Stimulated activated CD8-positive, alpha-beta memory T cell treated with anti-CD3 and anti-CD28 coated beads, Interleukin-12 subunit alpha, Interleukin-12 subunit beta, amount 100 ng/mL, for 1 hour (primary cell): ENCODE results near the gene BAZ1A.
A peak's percentile ranks its signal among the peaks of the same experiment; 100 is the strongest.
"Not testable (repeated sequence)": the region's sequence is repeated elsewhere in the genome, so short reads cannot be mapped to it uniquely, and the experiment has no call there.

ENCODE experiments used
- DNase-seq: peaks from one replicate; pipeline ENCODE4 v3.0.0-alpha.2; 2020; ENCODE audit warnings: low read depth

Gene BAZ1A

GRCh38 chr14:34857689-34858449, 17.3 kb downstream of the BAZ1A start:
- peak; percentile 8 for DNase-seq

DNA sequence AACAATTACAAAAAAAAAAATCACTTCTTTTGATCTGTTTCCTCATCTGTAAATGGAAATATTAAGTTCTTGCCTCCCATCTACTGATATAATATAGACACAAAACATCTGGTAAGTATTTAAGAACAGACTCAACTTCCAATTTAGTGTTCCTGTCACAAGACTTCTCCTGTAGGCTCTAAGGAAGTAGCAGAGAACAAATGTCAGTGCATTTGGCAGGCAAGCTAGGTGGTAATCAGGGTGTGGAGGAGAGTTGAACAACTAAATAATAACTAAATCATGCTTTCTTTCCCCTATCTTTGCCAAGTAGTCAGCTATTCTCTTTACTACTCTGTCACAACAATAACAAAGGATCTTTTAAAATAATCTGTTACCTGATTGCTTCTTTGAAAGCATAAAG, 22.1 kb downstream of the BAZ1A start:
- DNase-seq: no peak

DNA sequence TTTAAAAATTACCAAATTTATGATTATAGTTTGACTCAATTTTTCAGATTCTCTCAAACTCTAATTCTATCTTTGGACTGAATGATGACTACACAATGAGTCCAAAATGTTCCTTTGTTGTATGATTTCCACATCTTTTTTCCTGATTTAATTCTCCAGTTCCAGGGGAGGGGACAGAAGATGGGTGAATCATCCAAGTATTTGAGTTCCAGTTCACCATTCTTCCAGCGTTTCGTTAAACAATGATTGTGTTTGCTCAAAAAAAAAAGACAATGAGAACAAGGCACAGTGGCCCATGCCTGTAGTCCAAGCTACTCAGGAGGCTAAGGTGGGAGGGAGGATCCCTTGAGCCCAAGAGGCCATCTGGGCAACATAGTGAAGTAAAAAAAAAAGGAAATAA, 23.8 kb downstream of the BAZ1A start:
- DNase-seq: no peak

- no peak for DNase-seq
These were observed 29.3 kb downstream of the BAZ1A start for GRCh38 chr14:34845869-34846268.

DNA sequence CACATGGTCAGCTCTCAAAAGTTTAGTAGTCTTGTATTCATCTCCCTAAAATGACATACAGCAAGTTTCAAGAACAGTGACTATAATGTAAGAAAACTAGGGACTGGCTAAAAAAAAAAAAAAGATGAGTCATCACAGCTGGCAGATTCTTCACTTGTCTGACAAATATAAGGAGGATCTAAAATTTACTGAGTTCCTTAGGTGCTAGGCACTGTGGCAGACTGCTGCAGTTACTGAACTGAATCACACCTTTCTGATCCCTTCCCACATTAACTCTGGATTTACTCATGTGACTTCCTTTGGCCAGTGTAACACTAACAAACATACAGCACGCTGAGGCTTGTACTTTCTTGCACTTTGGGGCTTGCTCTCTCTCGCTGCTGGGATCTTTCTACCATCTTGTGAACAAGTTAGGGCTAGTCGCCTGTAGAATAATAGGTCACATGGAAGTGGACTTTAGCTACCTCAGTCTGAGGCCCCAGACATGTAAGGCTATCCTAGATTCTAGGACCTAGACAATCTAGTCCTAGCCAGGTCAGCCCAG, 32.1 kb downstream of the BAZ1A start:
- DNase-seq: no peak

DNA sequence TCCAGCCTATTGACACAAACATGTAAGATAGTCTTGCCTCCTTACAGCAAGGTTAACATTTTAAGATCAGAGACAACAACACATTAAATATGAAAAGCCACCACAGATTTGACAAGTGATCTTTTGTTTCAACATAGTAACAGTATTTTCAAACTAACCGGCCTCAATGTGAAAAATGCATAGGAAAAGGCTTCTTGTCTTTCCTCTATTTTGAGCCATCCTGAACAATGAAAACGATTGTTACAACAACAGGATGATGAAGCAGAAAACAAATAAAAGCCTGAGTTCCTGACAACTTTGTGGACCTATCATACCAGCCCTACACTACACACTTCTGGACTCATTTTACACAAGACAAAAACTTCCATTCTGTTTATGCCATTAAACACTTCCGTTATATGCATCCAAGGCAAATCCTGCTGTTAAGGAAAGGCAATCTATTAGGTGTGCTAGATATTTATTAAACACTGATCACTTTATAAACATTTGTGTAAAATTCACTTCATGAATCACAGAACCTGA, 37.3 kb downstream of the BAZ1A start:
- no peak for DNase-seq

DNA sequence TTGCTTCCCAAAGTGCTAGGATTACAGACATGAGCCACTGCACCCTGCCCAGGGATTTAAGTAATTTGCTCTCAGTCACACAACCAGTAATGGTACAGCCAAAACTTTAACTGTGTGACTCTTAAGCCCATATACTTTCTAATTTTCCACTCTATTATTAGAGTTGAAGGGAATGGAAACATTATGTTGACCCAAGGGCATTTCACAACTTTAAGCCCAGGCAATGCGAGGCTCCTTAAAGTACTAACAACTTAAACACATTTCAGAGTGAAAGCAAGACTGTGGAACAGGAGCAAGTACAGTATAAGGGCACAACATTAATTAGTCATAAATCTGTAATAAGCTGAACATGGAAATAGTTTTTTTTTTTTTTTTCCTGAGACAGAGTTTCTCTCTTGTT, 39.8 kb downstream of the BAZ1A start:
- no peak for DNase-seq

GRCh38 chr14:34833549-34834523, 41.3 kb downstream of the BAZ1A start:
- no peak for DNase-seq

DNA sequence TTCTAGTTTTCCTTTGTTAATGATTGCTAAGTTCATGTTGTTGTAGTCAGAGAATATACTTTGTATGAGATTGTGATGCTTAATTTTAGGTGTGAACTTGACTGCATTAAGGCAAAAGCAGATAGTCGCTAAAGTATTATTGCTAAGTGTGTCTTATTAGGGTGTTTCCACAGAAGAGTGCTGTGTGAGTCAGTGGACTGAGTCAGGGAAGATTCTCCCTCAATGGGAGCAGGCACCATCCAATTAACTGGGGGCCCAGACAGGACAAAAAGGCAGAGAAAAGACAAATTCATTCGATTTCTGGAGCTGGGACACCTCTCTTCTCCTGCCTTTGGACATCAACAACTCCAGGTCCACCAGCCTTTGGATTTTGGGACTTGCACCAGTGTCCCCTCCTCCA, 48.5 kb downstream of the BAZ1A start:
- no peak for DNase-seq

DNA sequence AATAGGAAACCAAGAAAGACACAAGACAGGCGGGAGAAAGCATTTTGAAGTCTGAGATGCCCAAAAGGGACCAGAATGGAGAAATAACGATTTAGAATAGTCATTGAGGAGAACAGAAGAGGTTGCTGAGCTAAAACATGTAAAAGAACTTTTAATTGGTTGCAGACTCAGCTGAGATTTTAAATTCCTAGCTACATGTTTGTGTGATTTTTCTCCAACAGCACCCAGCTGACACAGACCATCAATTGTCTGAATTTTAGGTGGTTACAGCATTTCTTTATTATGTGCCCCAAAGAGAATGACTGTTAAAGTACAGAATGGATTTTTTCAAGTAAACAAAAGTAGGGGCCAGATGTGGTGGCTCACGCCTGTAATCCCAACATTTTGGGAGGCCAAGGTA, 50.3 kb downstream of the BAZ1A start:
- no peak for DNase-seq

DNA sequence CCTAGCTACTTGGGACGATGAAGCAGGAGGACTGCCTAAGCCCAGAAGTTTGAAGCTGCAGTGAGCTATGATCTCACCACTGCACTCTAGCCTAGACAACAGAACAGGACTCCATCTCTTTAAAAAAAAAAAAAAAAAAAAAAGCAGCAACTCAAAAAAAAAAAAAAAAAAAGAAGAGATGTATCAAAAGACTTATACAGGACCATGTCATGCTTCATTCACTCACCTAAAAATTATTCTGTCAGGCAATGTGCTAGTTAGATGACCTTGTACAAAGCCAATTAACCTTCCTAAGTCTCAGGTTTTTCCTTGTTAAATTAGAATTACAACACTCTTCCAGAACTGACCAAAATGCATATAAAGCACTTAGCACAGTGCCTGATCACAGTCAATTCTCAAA, 50.9 kb downstream of the BAZ1A start:
- DNase-seq: no peak

- DNase-seq: no peak
These were observed 57.4 kb downstream of the BAZ1A start for GRCh38 chr14:34817768-34818167.

DNA sequence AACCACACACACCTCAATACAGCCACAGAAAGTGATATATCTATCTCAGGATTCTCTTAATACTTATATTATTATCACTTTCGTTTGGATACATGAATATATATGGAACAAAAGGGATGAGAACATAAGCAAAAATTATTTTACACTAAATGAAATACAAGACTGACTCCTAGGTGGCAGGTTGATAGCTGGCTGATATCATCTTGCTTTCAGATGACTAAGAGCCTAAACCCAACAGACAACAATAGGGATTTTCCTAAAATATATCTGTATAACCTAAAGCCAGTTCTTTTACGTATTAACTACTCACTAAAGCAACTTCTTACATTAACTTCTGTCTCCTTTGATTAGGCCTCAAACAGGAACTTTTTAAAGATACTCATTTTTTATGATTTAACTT, 65.1 kb downstream of the BAZ1A start:
- DNase-seq: no peak

DNA sequence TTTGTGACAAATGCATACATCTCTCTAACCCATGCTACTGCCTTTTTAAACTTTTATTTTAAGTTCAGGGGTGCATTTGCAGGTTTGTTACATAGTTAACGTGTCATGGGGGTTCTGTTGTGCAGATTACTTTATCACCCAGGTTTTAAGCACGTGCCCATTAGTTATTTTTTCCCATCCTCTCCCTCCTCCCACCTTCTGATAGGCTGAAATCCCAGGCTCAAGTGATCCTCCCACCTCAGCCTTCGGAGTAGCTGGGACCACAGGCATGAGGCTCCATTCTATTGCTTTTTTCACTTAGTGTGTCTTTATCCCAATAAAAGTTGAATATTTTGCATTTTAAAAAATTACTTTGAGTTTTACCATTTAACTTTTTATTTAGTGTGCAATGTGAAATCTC, 68.9 kb downstream of the BAZ1A start:
- no peak for DNase-seq

- DNase-seq: no peak
These were observed 70.2 kb downstream of the BAZ1A start for GRCh38 chr14:34804933-34805332.

- not testable (repeated sequence) for DNase-seq
These were observed 76.3 kb downstream of the BAZ1A start for GRCh38 chr14:34798861-34799260.

DNA sequence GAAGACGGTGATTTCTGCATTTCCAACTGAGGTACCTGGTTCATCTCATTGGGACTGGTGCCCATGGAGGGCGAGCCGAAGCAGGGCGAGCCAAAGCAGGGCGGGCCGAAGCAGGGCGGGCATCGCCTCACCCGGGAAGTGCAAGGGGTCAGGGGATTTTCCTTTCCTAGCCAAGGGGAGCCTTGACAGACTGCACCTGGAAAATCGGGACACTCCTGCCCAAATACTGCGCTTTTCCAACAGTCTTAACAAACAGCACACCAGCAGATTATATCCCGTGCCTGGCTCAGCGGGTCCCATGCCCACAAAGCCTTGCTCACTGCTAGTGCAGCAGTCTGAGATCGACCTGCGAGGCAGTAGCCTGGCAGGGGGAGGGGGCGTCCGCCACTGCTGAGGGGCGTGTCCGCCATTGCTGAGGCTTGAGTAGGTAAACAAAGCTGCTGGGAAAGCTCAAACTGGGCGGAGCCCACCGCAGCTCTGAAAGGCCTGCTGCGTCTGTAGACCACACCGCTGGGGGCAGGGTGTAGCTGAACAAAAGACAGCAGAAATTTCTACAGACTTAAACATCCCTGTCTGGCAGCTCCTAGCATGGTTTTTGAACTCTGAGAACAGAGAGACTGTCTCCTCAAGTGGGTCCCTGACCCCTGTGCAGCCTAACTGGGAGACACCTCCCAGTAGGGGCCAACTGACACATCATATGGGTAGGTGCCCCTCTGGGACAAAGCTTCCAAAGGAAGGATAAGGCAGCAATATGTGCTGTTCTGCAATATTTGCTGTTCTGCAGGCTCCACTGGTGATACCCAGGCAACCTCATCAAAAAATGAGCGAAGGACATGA, 77.2 kb downstream of the BAZ1A start:
- no peak for DNase-seq

- DNase-seq: no peak
These were observed 78.3 kb downstream of the BAZ1A start for GRCh38 chr14:34796902-34797301.

GRCh38 chr14:34794941-34795340, 80.2 kb downstream of the BAZ1A start:
- no peak for DNase-seq

DNA sequence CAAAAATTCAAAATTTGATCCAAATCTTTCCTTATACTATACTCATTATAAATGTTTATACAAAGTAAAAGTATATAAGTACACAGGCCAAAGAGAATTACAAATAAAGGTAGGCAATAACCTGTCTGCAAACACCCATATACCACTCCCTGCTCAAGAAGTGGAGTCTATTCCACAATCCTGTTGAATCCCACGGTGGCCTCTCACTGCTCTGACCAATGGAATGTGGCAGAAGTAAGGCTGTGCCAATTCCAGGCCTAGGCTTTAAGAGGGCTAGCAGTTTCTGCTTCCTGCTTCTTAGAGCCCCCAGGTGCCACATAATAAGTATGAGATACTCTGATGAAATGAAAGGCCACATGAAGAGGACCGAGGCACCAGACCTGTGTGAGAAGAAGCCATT, 80.9 kb downstream of the BAZ1A start:
- no peak for DNase-seq

- DNase-seq: no peak
These were observed 82.6 kb downstream of the BAZ1A start for GRCh38 chr14:34792598-34792997.
